ENCODE results near the gene SRP9. TPM values are rescaled to one million over a fixed set of nuclear protein-coding genes. Genes with fewer than 3 reads are reported as not detected.
"Not testable (repeated sequence)": the region's sequence is repeated elsewhere in the genome, so short reads cannot be mapped to it uniquely, and the experiment has no call there.

Gene SRP9
- total RNA-seq, 1 experiment from 2014 or later = 647 TPM

- Histone ChIP-seq H3K27me3 (ENCODE audit: control insufficient read depth, insufficient read depth, low read length) (no peaks in the 10 kb centered on the region), H3K4me3 (ENCODE audit: insufficient read depth, low read depth, low read length) (no peak overlapping the region), H3K36me3 (replicated peaks; ENCODE audit: control insufficient read depth, insufficient read depth, low read length) (no peaks in the 10 kb centered on the region; the same call in 1 of the 2 replicates)
- peak; percentile 76 for DNase-seq
Measured at GRCh38 chr1:225823811-225824261, 46.2 kb downstream of the SRP9 start.

GRCh38 chr1:225824533-225824941, 46.9 kb downstream of the SRP9 start:
- no peak overlapping the region for H3K4me3 ChIP-seq (ENCODE audit: insufficient read depth, low read depth, low read length)
- peak; percentile 77 for DNase-seq
- peaks cover 4% of the 10 kb centered on the region for H3K36me3 ChIP-seq (replicated peaks; ENCODE audit: control insufficient read depth, insufficient read depth, low read length)
- no peaks in the 10 kb centered on the region for H3K27me3 ChIP-seq (ENCODE audit: control insufficient read depth, insufficient read depth, low read length)

GRCh38 chr1:225825078-225825477, 47.5 kb downstream of the SRP9 start:
- H3K27me3 ChIP-seq (ENCODE audit: control insufficient read depth, insufficient read depth, low read length) = no peaks in the 10 kb centered on the region
- peak; percentile 41 for DNase-seq
- H3K36me3 ChIP-seq (replicated peaks; ENCODE audit: control insufficient read depth, insufficient read depth, low read length) = peaks cover 5% of the 10 kb centered on the region
- H3K4me3 ChIP-seq (ENCODE audit: insufficient read depth, low read depth, low read length) = no peak overlapping the region

- Histone ChIP-seq H3K36me3 (replicated peaks; ENCODE audit: control insufficient read depth, insufficient read depth, low read length) (peaks cover 7% of the 10 kb centered on the region), H3K4me3 (ENCODE audit: insufficient read depth, low read depth, low read length) (no peak overlapping the region), H3K27me3 (ENCODE audit: control insufficient read depth, insufficient read depth, low read length) (no peaks in the 10 kb centered on the region)
- peak; percentile 49 for DNase-seq
Measured at GRCh38 chr1:225825607-225826007, 48.0 kb downstream of the SRP9 start.

- Histone ChIP-seq H3K4me3 (ENCODE audit: insufficient read depth, low read depth, low read length) (no peak overlapping the region), H3K36me3 (replicated peaks; ENCODE audit: control insufficient read depth, insufficient read depth, low read length) (peaks cover 13% of the 10 kb centered on the region), H3K27me3 (ENCODE audit: control insufficient read depth, insufficient read depth, low read length) (no peaks in the 10 kb centered on the region)
- no peak for DNase-seq
Measured at GRCh38 chr1:225827076-225827475, 49.5 kb downstream of the SRP9 start.

GRCh38 chr1:225828706-225829345, 51.2 kb downstream of the SRP9 start:
- DNase-seq = peak; percentile 44
- peaks cover 17% of the 10 kb centered on the region for H3K36me3 ChIP-seq (replicated peaks; ENCODE audit: control insufficient read depth, insufficient read depth, low read length)
- H3K27me3 ChIP-seq (ENCODE audit: control insufficient read depth, insufficient read depth, low read length) = no peaks in the 10 kb centered on the region
- H3K4me3 ChIP-seq (ENCODE audit: insufficient read depth, low read depth, low read length) = no peak overlapping the region

- Histone ChIP-seq H3K4me3 (ENCODE audit: insufficient read depth, low read depth, low read length) (no peak overlapping the region), H3K36me3 (replicated peaks; ENCODE audit: control insufficient read depth, insufficient read depth, low read length) (peaks cover 19% of the 10 kb centered on the region), H3K27me3 (ENCODE audit: control insufficient read depth, insufficient read depth, low read length) (no peaks in the 10 kb centered on the region)
- no peak for DNase-seq
Measured at GRCh38 chr1:225830841-225831240, 53.2 kb downstream of the SRP9 start.

GRCh38 chr1:225834417-225835329, 57.0 kb downstream of the SRP9 start:
- Histone ChIP-seq H3K4me3 (ENCODE audit: insufficient read depth, low read depth, low read length) (no peak overlapping the region), H3K36me3 (replicated peaks; ENCODE audit: control insufficient read depth, insufficient read depth, low read length) (peaks cover 21% of the 10 kb centered on the region), H3K27me3 (ENCODE audit: control insufficient read depth, insufficient read depth, low read length) (no peaks in the 10 kb centered on the region)
- no peak for DNase-seq

GRCh38 chr1:225835856-225836255, 58.2 kb downstream of the SRP9 start:
- H3K27me3 ChIP-seq (ENCODE audit: control insufficient read depth, insufficient read depth, low read length) = no peaks in the 10 kb centered on the region
- DNase-seq = no peak
- peaks cover 21% of the 10 kb centered on the region for H3K36me3 ChIP-seq (replicated peaks; ENCODE audit: control insufficient read depth, insufficient read depth, low read length)
- no peak overlapping the region for H3K4me3 ChIP-seq (ENCODE audit: insufficient read depth, low read depth, low read length)

GRCh38 chr1:225836296-225836695, 58.7 kb downstream of the SRP9 start:
- H3K36me3 ChIP-seq (replicated peaks; ENCODE audit: control insufficient read depth, insufficient read depth, low read length) = peaks cover 23% of the 10 kb centered on the region
- not testable (repeated sequence) for H3K4me3 ChIP-seq (ENCODE audit: insufficient read depth, low read depth, low read length); DNase-seq; H3K27me3 ChIP-seq (ENCODE audit: control insufficient read depth, insufficient read depth, low read length)

- Histone ChIP-seq H3K4me3 (ENCODE audit: insufficient read depth, low read depth, low read length) (no peak overlapping the region), H3K36me3 (replicated peaks; ENCODE audit: control insufficient read depth, insufficient read depth, low read length) (peaks cover 17% of the 10 kb centered on the region), H3K27me3 (ENCODE audit: control insufficient read depth, insufficient read depth, low read length) (no peaks in the 10 kb centered on the region)
- peak; percentile 51 for DNase-seq
Measured at GRCh38 chr1:225838793-225839192, 61.2 kb downstream of the SRP9 start.

Other genes with a start within 250 kb of the SRP9 start
- gene ENAH, start 124.7 kb upstream of the SRP9 start, total RNA-seq (2014; rRNA removed; shearing (Covaris generic)) = 160 and 234 TPM in 2 replicates
- 41.6 and 52.1 TPM in 2 replicates for gene EPHX1, start 32.3 kb downstream of the SRP9 start, total RNA-seq (2014; rRNA removed; shearing (Covaris generic))
- gene TMEM63A, start 104.6 kb downstream of the SRP9 start, total RNA-seq (2014; rRNA removed; shearing (Covaris generic)) = 101 and 154 TPM in 2 replicates
- gene LEFTY1, start 111.3 kb downstream of the SRP9 start, total RNA-seq (2014; rRNA removed; shearing (Covaris generic)) = 2,746 and 3,860 TPM in 2 replicates
- gene PYCR2, start 146.4 kb downstream of the SRP9 start, total RNA-seq (2014; rRNA removed; shearing (Covaris generic)) = 308 and 356 TPM in 2 replicates
- gene LEFTY2, start 163.4 kb downstream of the SRP9 start, total RNA-seq (2014; rRNA removed; shearing (Covaris generic)) = 971 and 2,272 TPM in 2 replicates
- 34.4 and 38.4 TPM in 2 replicates for gene SDE2, start 221.5 kb downstream of the SRP9 start, total RNA-seq (2014; rRNA removed; shearing (Covaris generic))

Measured in H7 (cell line).